GM18502 (cell line): Measurements from ENCODE around the gene ABITRAM.

ENCODE experiments used
- ATAC-seq: cut with Tn5 transposase; IDR thresholded peaks from one replicate; pipeline ENCODE4 v1.9.1; 2021; ENCODE audit warnings: mild to moderate bottlenecking; ENCODE audit not compliant: unreplicated experiment, poor library complexity

Gene ABITRAM

GRCh38 chr9:108980893-108981292 is 46.7 kb downstream of the ABITRAM start:
- no peak for ATAC-seq

- ATAC-seq, result no peak
These were observed 49.7 kb downstream of the ABITRAM start for GRCh38 chr9:108983885-108984284.
